Right lobe of liver (tissue), 6 donors: ENCODE results near the gene SPAG4. TPM values are rescaled to one million over a fixed set of nuclear protein-coding genes. Genes with fewer than 3 reads are reported as not detected.

Source experiments
- ATAC-seq, 4 donors: fragments of 200-7000 bp; cut with Tn5 transposase; one replicate each; pipeline ENCODE4 v1.9.1; 2020; ENCODE audit warnings: mild to moderate bottlenecking in 4 of 4, moderate library complexity in 4 of 4
- DNase-seq, 3 donors: peaks; one replicate each; pipeline ENCODE4 v3.0.0-alpha.2; 2020
- H3K27ac ChIP-seq, 3 donors: fragments of 200-600 bp; one replicate each; pipeline ENCODE4 v1.8.0; 2022
- H3K27me3 ChIP-seq, 2 donors: fragments of 200-600 bp; one replicate each; pipeline ENCODE4 v1.8.0; 2022
- H3K36me3 ChIP-seq, 4 donors: fragments of 200-600 bp; sonication (generic) in 1 of 4; one replicate each; pipeline versions ENCODE4 v1.5.1 to v1.8.0; 2017 to 2022; ENCODE audit warnings: control low read depth in 1 of 4
- H3K4me1 ChIP-seq, 4 donors: fragments of 200-600 bp; sonication (generic) in 1 of 4; one replicate each; pipeline versions ENCODE4 v1.5.1 to v1.8.0; 2017 to 2022; ENCODE audit warnings: control low read depth in 1 of 4
- H3K4me3 ChIP-seq, 3 donors: fragments of 200-600 bp; one replicate each; pipeline ENCODE4 v1.8.0; 2022
- H3K9me3 ChIP-seq, 4 donors: fragments of 200-600 bp; sonication (generic) in 1 of 4; one replicate each; pipeline versions ENCODE4 v1.5.1 to v1.8.0; 2017 to 2022; ENCODE audit warnings: control low read depth in 1 of 4
- CTCF ChIP-seq, 4 donors: fragments of 200-600 bp in 3 of 4; fragments of 450-650 bp in 1 of 4; IDR thresholded peaks; one replicate each; pipeline versions ENCODE4 v1.5.1 to v1.8.0; 2016 to 2022; ENCODE audit warnings: antibody characterized with exemption in 4 of 4, mild to moderate bottlenecking in 2 of 4
- POLR2A ChIP-seq: fragments of 450-650 bp; IDR thresholded peaks from one replicate; pipeline ENCODE4 v1.6.1; 2017; ENCODE audit warnings: antibody characterized with exemption, mild to moderate bottlenecking
- WGBS: methylation state at CpG from one replicate; pipeline ENCODE4 v1.1.6; 2018; ENCODE audit warnings: low coverage, low lambda C conversion rate; ENCODE audit not compliant: insufficient coverage; ENCODE audit errors: missing lambda C conversion rate; 5-methylcytosine and 5-hydroxymethylcytosine counted together
- intact Hi-C, 2 donors: fragments of 100-400 bp; cut with DNase I; formaldehyde crosslinking; loops; one replicate each; pipeline versions ENCODE4 v1.11.2 to v1.14.1; 2022
- small RNA-seq, 2 experiments: library from RNA; depleted of rRNA; stranded (forward); fragments of <200 nt; gene quantifications; one replicate each; pipeline ENCODE3, GENCODE V24; 2016
- total RNA-seq, 6 experiments: library from RNA; depleted of rRNA in 2 of 6; stranded (reverse); fragments of >200 nt in 2 of 6; fragmentation: NEBNext Ultra II Directional in 3 of 6; extraction: Animal tissue kit (Norgen Biotek cat#: 25700) in 3 of 6; gene quantifications; one replicate each; pipeline versions ENCODE4 v1.1.0 to v1.2.4, GENCODE V29; 2016 to 2023
- donor health status: DM: no; HTN: yes; CAD: no.
- donor health status: DM: no; HTN: no; CAD: no.
- donor health status: DM: no; HTN: no; CAD: no.
- donor health status: DM: no; HTN: yes; CAD: no.
- donor health status: DM: no; HTN: yes; CAD: no.

The SPAG4 gene
- total RNA-seq, 6 experiments from 2014 or later, result 1.7 to 13.8 (median 3.6) TPM

DNA sequence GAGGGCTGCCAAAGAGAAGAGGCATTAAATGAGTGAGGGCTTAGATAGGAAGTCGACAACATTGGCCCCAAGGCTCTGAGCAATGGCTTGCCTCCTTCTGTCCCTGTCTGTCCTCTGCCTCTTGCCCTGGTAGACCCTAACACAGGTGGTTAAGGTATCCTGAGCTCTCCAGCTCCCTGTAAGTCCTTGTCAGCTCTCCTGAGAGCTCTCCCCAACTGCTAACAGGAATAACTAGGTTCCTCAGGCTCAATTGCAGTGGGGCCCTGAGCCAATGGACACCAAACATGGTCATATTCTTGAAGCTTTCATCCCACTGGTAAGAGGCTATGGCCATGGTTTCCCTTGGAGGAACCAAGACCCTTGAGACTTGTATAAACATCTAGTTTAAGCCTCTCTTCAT is 54.1 kb downstream of the SPAG4 start:
- no CpG with 5 or more reads among the region's 1 CpG for WGBS
- no peak for DNase-seq
- Histone ChIP-seq H3K27ac (no peak overlapping the region), H3K36me3 (peaks cover 0 to 62% (median 17%) of the 10 kb centered on the region in 4 donors), H3K27me3 (no peaks in the 10 kb centered on the region), H3K4me1 (no peaks in the 10 kb centered on the region), H3K4me3 (no peak overlapping the region), H3K9me3 (no peaks in the 10 kb centered on the region)
- TF ChIP-seq POLR2A (no peak), CTCF (IDR thresholded peaks at IDR 0.05) (no peak)
- no peak for ATAC-seq
- intact Hi-C loops, result no loop called here

Small RNA genes within 50 kb of the gene (small RNA-seq; reads per million reads assigned to genes)
- gene RNU6-759P (0 reads per million in 2 experiments), gene RPL37P1 (0 reads per million in 2 experiments)

Other genes starting within 250 kb of the SPAG4 start
- 10 to 100 TPM; 22.7 to 41.2 (median 35.0) TPM for gene UQCC1, start 203.9 kb upstream of the SPAG4 start, total RNA-seq
- not detected for gene GDF5, start 177.6 kb upstream of the SPAG4 start, total RNA-seq
- gene CEP250, start 160.2 kb upstream of the SPAG4 start, total RNA-seq, result 10 to 100 TPM in 2 of 6 experiments, 1 to 10 TPM in 4; 5.9 to 11.2 (median 9.0) TPM
- not detected for gene C20orf173, start 86.2 kb upstream of the SPAG4 start, total RNA-seq
- gene ERGIC3, start 73.8 kb upstream of the SPAG4 start, total RNA-seq, result 100 to 1,000 TPM in 4 of 6 experiments, 10 to 100 TPM in 2; 82.7 to 129 (median 112) TPM
- gene CPNE1, start 49.1 kb downstream of the SPAG4 start, total RNA-seq, result 10 to 100 TPM; 35.5 to 72.0 (median 53.3) TPM
- 10 to 100 TPM; 13.3 to 32.8 (median 21.0) TPM for gene RBM12, start 49.1 kb downstream of the SPAG4 start, total RNA-seq
- gene NFS1, start 83.5 kb downstream of the SPAG4 start, total RNA-seq, result 10 to 100 TPM; 30.9 to 63.7 (median 44.3) TPM
- gene ROMO1, start 83.6 kb downstream of the SPAG4 start, total RNA-seq, result 100 to 1,000 TPM in 2 of 6 experiments, 10 to 100 TPM in 4; 70.4 to 209 (median 84.8) TPM
- gene RBM39, start 126.4 kb downstream of the SPAG4 start, total RNA-seq, result 100 to 1,000 TPM in 5 of 6 experiments, 10 to 100 TPM in 1; 86.4 to 166 (median 120) TPM
- gene PHF20, start 156.2 kb downstream of the SPAG4 start, total RNA-seq, result 10 to 100 TPM in 5 of 6 experiments, 1 to 10 TPM in 1; 9.3 to 16.7 (median 14.5) TPM